Adipose tissue (tissue), 3 donors: Measurements from ENCODE around the gene FTCD. TPM values are rescaled to one million over a fixed set of nuclear protein-coding genes. Genes with fewer than 3 reads are reported as not detected.

Source experiments
- H3K27ac ChIP-seq: one replicate; pipeline ENCODE4 v1.5.1; 2013; ENCODE audit warnings: low read depth, low read length
- WGBS, 3 donors: extraction: QIAGEN DNeasy Blood & Tissue Kit; methylation state at CpG; one replicate each; pipeline ENCODE4 v1.1.7; 2013; 5-methylcytosine and 5-hydroxymethylcytosine counted together
- polyA plus RNA-seq, 3 donors: library from polyadenylated mRNA; stranded (reverse); fragments of 200-250 nt; gene quantifications; one replicate each; pipeline ENCODE4 v1.2.3, GENCODE V29; 2013
- donor health status: healthy with polysubstance abuse.
- donor health status: Bipolar disorder and iron deficiency.
- donor health status: healthy.

Gene FTCD
- polyA plus RNA-seq, 3 donors = 0.16 to 0.38 (median 0.34) TPM

DNA sequence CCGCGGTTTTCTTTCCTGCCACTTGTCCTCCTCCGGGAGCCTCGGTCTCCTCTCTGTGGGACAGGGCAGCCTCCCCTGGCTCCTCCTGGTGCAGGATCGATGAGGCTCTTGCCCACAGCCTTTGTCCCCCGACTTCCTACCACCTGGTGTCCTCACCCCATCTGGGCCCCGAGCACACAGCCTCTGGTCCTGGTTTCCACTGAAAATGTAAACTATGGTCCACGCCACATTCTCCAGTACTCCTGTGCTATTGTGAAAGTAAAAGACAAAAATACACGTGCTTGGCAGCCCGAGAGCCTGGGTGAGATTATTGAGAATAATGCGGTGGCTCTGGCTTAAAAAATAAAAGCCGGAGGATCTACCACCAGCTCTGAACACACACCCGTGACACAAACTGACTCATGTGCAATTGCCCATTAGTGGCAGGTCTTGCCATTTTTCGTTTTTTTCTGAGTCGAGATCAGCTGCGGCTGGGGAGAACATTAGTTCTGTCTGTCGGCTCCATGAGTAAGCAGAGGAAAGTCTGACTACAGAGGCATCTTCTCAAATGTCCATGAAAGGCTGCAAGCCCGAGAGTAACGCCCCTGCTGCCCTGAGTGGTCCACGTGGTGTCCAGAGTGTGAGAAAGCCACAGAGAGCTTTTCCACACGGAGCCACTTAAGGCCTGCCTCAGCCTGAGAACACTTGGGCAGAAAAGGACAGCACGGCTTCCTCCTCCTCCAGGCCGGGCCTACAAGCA lies 63.2 kb downstream of the FTCD start:
- WGBS, 3 donors = 57 to 67% (median 61%) methylated on average over 23 of the region's 23 CpGs

DNA sequence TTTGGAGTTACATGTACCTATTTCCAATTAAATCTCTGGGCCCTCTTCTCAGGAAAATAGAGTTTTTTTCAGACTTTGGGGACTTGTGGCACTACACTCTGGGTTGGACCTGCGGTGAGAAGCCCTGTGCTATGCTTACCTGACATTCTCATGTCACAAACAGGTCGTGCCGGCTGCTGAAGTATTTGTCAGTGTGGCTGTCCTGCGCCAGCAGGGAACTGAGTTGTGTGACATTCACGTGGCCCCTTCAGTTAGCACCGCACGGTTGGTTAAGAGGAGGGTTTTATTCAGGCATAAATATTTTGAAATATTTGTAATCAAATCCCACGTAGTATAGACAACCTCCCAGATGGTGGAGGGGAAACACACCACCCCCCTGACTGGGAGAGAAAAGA lies 63.8 kb downstream of the FTCD start:
- H3K27ac ChIP-seq = no peak overlapping the region
- WGBS, 3 donors = 76 to 85% (median 79%) methylated on average over 8 of the region's 8 CpGs

More for the DNA sequence above, 63.2 kb downstream of the FTCD start:
- no peak overlapping the region for H3K27ac ChIP-seq

DNA sequence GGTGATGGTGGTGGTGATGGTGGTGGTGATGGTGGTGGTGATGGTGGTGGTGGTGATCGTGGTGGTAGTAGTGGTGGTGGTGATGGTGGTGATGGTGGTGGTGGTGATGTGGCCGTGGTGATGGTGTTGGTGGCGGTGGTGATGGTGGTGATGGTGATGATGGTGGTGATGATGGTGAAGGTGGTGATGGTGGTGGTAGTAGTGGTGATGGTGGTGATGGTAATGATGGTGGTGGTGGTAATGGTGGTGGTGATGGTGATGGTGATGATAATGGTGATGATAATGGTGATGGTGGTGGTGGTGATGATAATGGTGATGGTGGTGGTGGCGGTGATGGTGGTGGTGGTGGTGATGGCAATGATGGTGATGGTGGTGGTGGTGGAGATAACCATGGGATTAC lies 64.3 kb downstream of the FTCD start:
- WGBS, 3 donors = 76 to 87% (median 84%) methylated on average over 3 to 4 of the region's 4 CpGs
- H3K27ac ChIP-seq = no peak overlapping the region

DNA sequence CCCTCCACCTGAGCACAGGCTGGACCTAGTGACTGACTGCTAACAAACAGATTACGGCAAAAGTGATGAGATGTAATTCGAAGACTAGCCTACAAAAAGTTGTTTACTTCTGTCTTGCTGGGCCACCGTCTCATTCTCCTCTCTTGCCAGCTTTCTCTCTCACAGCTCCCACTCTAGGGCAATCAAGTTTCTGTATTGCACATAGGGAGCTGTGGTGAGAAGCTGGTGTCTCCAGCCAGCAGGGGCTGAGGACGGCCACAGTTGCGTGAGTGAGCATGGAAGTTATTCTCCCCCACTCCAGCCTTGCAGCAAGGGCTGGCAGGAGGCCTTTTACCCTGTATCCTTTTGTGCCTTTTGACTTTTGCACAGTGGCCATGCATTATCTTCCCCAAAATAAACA lies 66.1 kb downstream of the FTCD start:
- no peak overlapping the region for H3K27ac ChIP-seq
- WGBS, 3 donors = 68 to 78% (median 68%) methylated on average over 5 of the region's 5 CpGs

DNA sequence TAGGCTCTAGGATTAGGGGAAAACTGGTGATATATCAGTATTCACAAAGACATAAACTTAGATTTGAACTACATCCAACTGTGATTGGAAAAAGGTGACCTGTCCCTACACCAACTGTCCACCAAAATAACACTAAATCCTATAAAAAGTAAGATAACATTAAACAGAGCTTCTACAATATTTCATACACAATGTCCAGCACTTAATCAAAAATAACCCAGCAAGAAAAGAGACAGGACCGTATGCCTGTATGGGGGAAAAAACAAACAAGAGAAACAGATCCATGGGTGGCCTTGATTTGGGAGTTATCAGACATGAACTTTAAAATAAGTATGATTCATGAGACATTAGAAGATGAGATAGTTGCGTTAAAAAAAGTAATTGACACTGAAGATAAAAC lies 67.2 kb downstream of the FTCD start:
- WGBS, 3 donors = 81 to 93% (median 89%) methylated on average over 2 of the region's 2 CpGs
- H3K27ac ChIP-seq = no peak overlapping the region

DNA sequence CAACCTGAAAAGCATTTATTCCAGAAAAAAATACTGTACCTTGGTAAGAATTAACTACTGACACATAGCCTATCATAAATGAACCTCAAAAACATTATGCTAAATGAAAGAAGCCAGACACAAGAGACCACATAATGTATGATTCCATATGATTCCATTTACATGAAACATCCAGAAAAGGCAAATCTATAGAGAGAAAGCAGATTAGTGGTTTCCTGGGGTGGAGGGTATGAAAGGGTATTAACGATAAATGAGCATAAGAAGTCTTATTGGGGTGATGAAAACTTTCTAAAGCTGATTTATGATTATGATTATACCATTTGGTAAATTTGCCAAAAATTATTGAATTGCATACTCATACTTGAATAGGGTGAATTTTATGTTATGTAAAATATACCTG lies 67.7 kb downstream of the FTCD start:
- no peak overlapping the region for H3K27ac ChIP-seq
- 78 to 95% (median 91%) methylated on average over 1 of the region's 1 CpG for WGBS, 3 donors

Other genes with a start within 250 kb of the FTCD start
- gene COL6A1, start 173.8 kb downstream of the FTCD start, polyA plus RNA-seq = 100 to 1,000 TPM in 2 of 3 donors, 10 to 100 TPM in 1; 74.2 to 471 (median 345) TPM
- 100 to 1,000 TPM in 2 of 3 donors, 10 to 100 TPM in 1; 65.8 to 455 (median 431) TPM for gene COL6A2, start 57.5 kb downstream of the FTCD start, polyA plus RNA-seq
- 1 to 10 TPM; 4.8 to 10.0 (median 9.1) TPM for gene SPATC1L, start 28.9 kb upstream of the FTCD start, polyA plus RNA-seq
- 10 to 100 TPM; 16.9 to 60.7 (median 38.4) TPM for gene LSS, start 73.2 kb upstream of the FTCD start, polyA plus RNA-seq
- gene MCM3AP, start 130.0 kb upstream of the FTCD start, polyA plus RNA-seq = 10 to 100 TPM; 22.8 to 41.0 (median 39.1) TPM
- 10 to 100 TPM in 2 of 3 donors, 1 to 10 TPM in 1; 8.1 to 14.7 (median 13.9) TPM for gene YBEY, start 130.8 kb upstream of the FTCD start, polyA plus RNA-seq
- gene C21orf58, start 168.3 kb upstream of the FTCD start, polyA plus RNA-seq = 1 to 10 TPM in 2 of 3 donors, under 1 TPM in 1; 0.89 to 3.8 (median 1.4) TPM
- gene PCNT, start 168.6 kb upstream of the FTCD start, polyA plus RNA-seq = 10 to 100 TPM in 2 of 3 donors, 1 to 10 TPM in 1; 5.7 to 15.6 (median 11.2) TPM